SKM-1 treated with dmso at 0.1 percent for 144 hours (cell line): ENCODE measurements around the gene PKDREJ.
"Not testable (repeated sequence)": the region's sequence is repeated elsewhere in the genome, so short reads cannot be mapped to it uniquely, and the experiment has no call there.

ENCODE experiments used
- DNase-seq: peaks from one replicate; lab custom pipeline; 2025; ENCODE audit not compliant: unreplicated experiment; lab: John Stamatoyannopoulos, UW

Gene PKDREJ, protein sequence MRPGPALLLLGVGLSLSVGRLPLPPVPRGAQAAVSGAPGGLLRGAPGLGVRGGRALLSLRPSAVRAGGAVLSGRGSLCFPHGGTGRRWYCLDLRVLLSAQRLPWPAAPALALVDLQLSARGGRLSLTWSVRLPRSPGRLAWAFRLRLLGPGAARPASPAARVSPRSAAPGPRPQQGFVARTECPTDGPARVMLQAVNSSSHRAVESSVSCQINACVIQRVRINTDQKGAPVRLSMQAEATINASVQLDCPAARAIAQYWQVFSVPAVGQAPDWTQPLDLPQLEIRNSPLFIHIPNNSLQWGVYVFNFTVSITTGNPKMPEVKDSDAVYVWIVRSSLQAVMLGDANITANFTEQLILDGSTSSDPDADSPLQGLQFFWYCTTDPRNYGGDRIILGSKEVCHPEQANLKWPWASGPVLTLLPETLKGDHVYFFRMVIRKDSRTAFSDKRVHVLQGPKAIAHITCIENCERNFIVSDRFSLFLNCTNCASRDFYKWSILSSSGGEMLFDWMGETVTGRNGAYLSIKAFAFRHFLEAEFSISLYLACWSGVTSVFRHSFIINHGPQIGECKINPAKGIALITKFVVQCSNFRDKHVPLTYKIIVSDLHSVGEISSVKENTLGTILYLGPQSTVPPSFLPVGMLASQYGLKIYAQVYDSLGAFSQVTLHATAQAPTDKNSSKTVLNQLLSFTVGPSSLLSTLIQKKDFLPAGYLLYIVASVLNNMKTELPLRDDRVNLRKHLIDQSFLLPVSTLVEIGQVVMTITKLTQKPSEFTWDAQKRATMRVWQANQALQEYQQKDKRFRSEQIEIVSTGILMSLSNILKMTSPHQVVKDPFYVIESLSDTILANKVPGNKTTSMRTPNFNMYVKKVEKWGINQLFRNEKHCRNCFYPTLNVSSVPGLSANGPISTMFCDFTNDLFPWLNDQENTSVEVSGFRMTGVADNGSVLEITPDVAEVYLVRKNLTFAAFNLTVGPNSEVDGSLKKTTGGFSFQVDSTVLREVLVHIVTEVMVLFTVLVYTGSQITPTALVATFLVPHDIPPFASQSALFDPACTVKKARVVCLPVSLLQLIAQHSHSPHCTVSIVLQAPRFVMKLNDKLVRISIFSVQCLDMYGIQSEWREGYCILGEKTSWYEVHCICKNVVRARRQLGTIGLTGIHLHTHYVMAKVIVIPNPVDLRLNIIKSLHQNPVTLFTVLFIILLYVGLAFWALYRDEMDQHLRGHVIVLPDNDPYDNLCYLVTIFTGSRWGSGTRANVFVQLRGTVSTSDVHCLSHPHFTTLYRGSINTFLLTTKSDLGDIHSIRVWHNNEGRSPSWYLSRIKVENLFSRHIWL (N-terminal part only)

DNA sequence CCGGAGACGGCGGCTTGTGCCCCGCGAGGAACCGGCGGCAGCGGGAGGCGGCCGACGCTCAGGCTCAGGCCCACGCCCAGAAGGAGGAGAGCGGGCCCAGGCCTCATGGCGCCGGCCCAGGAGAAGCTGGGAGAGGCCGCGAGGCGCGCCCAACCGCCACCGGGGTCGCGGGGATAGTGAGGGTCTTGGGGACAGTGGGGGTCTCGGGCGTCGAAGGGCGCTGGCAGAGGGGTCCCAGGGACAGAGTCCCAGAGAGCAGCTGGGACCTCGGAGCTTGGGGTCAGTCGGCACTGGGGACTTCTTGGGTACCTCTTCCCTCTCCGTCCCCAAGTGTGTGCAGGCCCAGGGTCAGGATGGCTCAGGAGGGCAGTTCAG lies at the start of gene PKDREJ:
Gene PKDREJ (minus strand): TSS at position 128 of the 375 bp plus-strand sequence. CDS start 21 bp downstream, at position 107.
- no peak for DNase-seq

DNA sequence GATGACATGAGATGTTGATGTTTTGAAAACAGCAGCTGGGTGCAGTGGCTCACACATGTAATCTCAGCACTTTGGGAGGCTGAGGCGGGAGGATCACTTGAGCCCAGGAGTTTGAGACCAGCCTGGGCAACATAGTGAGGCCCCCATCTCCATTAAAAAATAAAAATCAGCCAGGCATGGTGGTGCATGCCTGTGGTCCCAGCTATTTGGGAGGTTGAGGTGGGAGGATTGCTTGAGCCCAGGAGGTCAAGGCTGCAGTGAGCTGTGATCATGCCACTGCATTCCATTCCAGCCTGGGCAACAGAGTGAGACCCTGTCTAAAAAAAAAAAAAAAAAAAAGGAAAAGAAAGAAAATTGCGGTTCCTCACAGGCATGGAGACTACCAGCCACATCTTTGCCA lies 49.7 kb upstream of the PKDREJ start:
- DNase-seq = not testable (repeated sequence)

DNA sequence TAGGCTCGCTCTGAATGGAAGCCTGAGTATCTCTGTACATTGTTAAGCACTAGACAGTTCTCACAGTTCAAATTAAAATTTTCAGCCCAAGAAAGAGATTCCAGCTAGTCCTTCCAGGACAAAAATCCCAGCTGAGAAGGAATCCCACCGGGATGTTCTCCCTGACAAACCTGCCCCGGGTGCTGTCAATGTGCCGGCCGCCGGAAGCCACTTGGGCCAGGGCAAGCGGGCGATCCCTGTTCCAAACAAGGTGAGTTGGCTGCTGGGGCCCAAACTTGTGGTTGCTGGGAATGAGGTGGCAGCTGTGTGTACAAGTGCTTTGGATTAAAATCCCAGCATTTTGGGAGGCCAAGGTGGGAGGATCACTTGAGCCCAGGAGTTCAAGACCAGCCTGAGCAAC lies 48.9 kb upstream of the PKDREJ start:
- no peak for DNase-seq

DNA sequence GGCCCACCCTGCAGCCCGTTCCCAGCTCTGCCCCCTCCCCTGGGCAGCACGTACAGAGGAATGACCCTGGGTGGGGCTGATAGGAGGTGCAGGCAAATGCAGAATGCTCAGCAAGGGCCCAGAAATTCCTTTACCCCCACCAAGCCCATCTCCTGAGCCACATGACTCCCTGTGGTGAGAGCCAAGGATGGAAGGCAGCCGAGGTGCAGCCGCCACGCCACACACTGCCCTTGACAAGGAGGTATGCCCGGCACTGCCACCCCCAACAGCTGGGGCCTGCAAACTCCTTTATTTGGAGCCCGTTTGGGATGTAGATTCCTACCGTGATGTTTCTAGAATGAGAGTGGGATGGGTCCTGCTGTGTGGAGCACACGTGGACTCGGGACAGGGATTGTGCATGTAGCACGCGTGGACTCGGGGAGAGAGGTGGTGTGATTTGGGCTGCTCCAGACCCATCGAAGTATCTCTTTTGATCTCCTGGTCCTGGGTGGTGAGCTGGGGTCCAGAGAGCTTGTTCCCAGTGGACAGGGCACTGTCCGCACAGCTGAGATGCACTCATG lies 46.5 kb upstream of the PKDREJ start:
- DNase-seq = no peak

DNA sequence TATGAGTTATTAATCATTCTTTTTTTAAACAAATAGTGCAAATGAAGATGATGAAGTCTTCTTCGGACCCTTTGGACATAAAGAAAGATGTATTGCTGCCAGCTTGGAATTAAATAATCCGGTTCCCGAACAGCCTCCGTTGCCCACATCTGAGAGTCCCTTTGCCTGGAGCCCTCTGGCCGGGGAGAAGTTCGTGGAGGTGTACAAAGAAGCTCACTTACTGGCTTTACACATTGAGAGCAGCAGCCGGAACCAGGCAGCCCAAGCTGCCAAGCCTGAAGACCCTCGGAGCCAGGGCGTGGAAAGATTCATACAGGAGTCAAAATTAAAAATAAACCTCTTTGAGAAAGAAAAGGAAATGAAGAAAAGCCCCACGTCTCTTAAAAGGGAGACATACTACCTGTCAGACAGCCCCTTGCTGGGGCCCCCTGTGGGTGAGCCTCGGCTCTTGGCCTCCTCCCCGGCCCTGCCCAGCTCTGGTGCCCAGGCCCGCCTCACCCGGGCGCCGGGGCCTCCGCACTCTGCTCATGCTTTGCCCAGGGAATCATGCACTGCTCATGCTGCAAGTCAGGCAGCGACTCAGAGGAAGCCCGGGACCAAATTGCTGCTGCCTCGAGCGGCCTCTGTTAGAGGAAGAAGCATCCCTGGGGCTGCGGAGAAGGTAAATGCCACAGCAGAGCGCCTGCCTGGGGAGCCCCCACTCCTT lies 45.3 kb upstream of the PKDREJ start:
- no peak for DNase-seq

DNA sequence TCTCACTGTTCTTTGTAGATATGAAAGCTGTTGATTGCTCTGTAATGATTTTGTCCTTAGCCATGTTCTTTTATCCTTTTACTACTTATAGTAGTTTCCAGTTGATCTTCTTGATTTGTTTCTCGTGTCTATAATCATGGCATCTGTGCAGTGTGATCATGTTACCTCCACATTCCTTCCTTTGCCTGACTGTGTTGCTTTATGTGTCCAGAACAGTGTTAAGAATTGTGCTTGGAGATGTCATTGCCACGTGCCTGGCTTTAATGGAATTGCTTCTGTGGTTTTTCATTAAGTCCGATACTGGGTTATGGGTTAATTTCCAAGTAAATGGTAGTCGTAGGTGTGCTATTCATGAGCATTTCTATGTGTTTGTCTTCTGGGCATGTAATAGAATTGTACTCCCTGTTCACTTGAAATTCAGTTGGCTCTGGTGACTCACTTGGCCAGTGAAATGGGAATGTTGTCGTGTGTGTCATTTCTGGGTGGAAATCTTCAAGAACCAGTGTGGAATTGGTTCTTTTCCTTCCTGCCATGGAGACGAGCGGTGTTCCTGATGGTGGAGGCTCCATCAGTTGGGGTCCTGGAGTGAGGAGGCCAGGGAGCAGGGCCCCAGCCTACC lies 40.3 kb upstream of the PKDREJ start:
- DNase-seq = no peak

DNA sequence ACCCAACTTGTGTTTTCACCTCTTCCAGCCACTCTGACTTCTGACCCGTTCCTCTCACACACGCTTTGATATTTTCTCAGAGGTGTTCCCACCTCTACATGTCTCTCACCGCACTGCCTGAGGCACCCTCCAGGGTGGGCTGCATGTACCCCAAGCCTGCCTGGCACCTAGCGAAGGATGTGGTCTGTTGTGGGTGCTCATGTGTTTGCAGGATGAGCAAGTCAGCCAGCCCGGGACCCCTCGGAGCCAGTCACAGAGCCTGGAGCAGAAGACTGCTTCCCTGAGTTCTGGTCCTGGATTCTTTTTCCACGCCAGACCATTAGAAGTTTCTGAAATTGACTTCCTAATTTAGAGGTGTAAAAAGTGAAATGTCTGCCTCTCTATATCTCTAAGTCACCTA lies 37.3 kb upstream of the PKDREJ start:
- DNase-seq = no peak

DNA sequence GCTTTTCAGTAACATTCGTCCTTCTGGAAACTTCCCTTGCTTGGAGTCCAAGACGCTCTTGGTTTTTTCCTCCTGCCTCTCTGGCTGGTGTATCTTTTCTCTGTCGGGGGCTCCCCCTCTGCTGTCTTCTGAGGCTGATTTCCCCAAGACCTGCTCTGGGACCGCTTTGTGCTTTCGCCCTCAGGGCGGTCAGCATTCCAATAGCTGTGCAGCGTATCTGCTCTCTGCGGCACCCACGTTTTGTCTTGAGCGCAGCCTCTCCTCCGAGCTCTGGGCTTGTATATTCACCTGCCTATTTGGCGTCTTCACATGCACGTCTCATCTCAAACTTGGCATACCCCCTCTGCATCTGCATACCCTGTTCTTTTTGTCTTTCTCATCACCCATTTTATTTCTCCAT lies 36.0 kb upstream of the PKDREJ start:
- DNase-seq = no peak

DNA sequence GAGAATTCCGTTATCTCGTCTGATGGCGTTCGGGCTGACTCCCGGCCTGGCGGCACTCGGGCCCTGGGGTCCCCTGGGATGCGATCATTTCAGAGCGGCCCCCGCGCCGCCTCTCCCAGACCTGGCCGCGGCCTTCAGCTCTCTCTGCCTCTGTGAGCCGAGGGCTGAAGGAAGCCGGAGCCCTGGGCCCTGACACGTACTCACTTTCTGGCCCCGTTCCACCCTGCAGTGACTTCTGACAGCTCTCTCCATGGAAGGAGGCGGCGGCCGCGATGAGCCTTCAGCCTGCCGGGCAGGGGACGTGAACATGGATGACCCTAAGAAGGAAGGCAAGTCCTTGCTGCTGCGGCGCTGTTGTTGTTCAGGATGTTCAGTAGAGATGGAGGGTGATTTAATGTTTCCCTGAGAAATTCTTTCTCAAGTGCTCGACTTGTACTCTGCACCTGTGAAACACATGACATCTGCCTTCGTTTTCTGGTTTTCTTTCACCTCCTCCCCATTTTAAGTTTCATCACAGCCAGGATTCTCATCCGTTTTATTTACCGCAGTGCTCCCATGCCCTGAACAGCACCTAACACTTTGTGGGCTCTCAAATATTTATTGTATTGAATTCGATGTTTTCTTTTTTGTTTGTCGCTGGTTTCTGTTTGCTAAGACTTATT lies 34.1 kb upstream of the PKDREJ start:
- no peak for DNase-seq

DNA sequence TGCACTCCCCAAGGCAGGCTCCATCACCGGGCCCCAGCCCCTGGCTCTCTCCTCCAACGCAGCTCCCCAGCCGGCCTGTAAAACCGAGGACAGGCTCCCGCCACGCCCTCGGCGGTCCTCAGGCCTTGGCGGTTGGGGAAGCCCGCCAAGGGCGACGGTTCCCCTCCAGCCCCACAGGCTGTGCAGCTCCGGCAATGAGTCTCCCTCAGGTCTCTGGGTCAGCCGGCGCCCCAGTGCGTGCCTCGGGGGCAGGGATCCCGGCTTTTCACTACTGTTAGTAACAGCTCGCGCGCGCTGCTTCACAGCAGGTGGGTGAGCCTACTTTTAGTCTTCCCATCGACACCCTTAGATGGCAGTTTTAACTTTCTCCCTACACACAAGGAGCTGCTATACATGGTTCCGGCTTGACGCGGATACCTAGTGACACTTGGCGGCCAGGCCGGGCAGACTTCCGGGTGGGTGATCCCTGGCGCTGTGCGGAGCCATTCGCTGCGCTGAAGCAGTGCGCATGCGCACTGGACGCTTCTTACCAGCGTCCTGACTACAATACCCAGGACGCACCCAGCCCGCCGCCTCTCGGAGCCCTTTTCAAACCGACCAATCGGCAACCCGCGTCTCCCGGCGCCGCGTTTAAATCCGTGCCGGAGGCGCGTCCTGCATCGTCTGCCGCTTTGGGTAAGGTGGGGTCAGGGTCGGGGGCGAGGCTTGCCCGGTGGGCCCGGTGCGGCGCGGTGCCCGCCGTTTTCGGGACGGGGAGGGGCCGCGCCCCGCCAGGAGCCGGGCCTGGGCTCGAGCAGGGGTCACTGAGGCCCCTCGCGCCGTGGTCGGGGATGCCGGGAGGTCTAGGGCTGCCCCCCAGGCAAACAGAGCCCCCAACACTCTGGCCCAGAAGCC lies 33.4 kb upstream of the PKDREJ start, which contains the start of gene GTSE1:
Gene GTSE1 (plus strand): TSS at position 614 of the 894 bp plus-strand sequence. CDS start 531 bp downstream, outside the sequence.
- peak; percentile 97 for DNase-seq

DNA sequence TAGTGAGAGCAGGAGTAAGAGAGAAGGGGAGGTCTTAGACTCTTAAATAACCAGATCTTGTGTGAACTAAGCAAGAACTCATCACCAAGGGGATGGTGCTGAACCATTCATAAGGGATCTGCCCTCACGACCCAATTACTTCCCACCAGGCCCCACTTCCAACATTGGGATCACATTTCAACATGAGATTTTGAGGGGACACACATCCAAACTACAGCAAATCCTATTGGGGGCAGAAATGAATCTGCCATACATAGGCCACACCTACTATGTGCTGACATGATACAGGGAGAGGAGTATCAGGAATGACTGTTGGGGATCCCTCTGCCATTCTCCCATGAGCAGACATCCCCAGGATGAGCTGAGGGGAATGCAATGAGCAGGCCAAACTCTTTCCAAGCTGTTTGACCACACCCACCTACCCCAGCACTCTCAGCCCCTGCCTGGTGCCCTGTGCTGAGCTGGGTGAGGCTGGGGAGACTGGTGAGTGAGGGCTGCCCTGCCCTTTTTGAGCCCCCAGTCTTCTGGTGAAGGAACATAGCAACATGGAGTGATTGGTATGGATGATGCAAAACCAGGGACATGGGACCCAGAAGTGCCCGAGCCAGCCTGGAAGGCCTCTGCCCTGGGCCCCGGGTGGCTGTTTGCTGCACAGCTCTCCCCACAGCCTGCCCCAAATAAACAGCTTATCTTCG lies 32.3 kb upstream of the PKDREJ start:
- no peak for DNase-seq

DNA sequence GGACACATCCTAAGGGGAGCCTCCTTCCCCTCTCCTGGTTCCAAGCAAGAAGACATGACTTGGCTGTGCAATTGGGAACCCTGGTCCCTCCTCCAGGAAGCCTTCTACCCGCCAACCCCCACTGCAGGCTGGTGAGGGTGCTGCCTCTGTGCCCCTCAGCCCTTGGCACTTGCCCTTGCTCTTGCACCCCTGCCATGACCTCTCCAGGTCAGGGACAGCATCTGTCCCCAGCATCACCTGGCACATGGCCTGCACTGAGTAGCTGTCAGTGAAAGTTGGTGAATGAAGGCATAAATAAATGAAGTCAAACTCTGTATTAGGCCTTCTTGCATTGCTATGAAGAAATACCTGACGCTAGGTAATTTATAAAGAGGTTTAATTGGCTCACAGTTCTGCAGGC lies 31.6 kb upstream of the PKDREJ start:
- no peak for DNase-seq

DNA sequence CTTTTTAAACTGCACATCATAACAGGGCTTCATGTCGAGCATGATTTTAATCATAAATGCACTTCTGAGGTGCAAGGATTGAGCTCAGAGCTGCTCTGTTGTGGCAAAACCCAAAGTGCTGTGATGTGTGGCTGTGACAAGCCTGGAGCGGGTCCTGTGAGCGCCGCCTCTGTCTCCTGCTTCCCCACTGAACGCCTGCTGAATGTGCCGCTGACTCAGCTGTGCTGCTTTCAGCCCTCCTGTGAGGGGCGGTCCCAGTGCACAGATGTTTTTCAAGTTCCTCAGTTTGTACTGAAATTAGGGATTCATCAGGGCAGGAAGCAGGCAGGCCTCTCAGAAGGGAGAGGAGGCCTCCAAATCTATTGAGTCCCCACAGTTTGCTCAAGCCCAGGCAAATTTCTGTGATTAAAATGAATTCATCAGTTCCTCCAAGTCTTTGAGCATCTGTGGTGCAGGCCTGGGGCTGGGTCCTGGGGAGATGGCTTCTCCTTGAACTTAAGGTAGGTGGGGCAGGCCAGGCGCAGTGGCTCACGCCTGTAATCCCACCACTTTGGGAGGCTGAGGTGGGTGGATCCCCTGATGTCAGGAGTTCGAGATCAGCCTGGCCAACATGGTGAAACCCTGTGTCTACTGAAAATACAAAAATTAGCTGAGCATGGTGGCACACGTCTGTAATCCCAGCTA lies 30.6 kb upstream of the PKDREJ start:
- no peak for DNase-seq

DNA sequence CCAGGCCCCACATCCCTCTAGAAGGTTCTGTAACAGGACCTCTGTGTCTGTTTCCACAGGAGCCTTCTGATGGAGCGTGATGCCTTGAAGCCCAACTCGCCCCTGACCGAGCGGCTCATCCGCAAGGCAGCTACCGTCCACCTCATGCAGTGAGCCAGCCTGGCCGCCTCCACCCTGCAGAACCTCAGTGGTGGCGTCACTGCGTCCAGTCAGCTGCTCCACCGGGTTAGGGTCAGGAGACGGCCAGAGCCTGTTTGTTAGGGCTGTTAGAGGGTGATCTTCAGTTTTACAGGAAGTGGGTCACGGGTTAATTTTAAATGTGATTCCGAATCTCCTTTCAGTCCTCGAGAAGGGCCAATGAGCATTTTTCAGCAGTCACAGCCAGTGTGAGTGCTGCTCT lies 29.6 kb upstream of the PKDREJ start:
- no peak for DNase-seq

DNA sequence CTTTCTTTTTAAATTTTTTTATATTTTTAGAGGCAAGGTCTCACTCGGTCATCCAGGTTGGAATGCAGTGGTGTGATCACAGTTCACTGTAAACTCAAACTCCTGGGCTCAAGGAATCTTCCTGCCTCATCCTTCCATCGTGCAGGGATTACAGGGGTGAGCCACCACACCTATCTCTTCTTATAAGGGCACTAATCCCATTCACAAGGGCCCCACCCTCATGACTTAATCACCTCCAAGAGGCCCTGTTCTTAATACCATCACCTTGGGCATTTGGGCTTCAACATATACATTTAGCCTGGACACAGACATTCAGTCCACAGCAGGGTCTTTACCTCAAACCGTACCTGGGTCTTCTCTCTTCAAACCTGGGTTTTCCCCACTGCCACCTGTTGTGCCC lies 29.0 kb upstream of the PKDREJ start:
- DNase-seq = no peak

DNA sequence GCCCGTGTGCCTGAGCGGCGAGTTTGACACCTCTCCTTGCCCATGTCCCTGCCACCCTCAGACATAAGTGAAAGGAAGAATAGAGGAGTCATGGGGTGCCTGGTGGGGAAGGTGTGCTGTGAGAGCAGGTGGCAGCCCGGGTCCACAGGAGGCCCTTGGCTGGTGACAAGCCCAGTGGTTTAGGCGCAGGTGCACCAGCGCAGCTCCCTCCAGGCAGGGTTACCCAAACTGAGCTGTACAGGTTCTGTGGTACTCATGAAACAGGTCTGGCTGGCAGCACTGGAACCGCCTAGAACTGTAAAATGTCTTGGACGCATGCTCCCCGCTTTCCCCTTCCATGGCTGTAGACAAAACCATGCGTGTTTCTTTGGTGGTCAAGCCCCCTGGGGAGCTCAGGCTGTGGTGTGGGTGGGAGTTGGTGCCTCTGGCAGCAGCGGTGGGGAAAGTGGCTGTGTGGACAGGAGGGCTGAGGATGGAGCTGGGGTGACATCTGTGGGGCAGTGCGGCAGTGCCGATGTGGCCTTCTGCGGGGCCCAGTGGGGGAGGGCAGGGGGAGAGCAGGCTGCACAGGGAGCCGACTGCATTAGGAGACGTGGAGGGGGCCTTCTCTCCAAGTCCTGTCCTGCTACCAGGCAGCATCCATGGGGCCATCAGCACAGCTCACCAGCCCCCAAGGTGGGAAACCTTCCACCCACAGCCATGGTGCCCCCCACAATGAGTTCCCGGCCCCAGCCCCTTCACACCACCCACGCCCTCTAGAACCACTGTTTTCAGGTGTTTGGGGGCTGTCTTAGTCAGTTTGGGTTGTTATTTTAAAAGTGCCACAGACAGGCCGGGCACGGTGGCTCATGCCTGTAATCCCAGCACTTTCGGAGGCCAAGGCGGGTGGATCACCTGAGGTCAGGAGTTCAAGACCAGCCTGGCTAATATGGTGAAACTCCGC lies 28.0 kb upstream of the PKDREJ start:
- DNase-seq = no peak
